ENCODE data around the gene AKR1E2.

AKR1E2 gene

DNA sequence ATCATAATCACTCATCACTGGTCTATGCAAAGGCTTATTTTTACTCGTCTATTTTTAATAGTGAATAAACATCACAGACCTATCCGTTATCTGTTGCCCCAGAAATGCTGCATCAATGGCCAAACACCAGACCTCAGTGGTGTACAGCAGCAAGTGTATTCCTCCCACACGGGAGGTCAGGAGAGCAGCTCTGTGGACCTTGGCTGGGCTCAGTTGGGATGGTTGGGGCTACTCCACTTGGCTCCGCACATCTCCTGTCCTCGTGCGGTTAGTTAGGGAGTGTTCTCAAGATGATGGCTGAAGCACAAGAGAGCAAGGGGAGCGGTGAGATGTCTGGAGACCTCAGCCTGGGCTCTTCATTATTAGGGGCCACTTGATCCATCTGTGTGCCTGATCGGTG lies 2.0 kb downstream of the AKR1E2 start:
- no peak overlapping the region for H3K4me3 Mint-ChIP-seq
- peaks cover 99% of the 10 kb centered on the region for H3K27me3 Mint-ChIP-seq
- no peaks in the 10 kb centered on the region for H3K36me3 Mint-ChIP-seq
- ATAC-seq: no peak
- H3K27ac Mint-ChIP-seq: no peak overlapping the region
- H3K9me3 Mint-ChIP-seq: no peaks in the 10 kb centered on the region
- no peaks in the 10 kb centered on the region for H3K4me1 Mint-ChIP-seq

DNA sequence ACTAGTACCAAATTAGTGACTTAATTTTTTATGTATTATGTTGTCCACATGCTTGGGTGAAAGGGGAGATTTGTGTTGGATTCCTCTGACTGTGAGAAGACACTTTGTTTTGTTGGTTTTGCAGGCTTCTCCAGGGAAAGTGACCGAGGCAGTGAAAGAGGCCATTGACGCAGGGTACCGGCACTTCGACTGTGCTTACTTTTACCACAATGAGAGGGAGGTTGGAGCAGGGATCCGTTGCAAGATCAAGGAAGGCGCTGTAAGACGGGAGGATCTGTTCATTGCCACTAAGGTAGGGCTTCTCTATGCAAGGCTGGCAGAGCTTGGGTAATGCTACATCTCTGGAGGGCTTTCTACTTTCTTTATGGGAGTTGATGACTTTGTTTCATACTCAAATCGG lies 4.5 kb downstream of the AKR1E2 start:
- H3K27ac Mint-ChIP-seq: no peak overlapping the region
- H3K36me3 Mint-ChIP-seq: no peaks in the 10 kb centered on the region
- peaks cover 81% of the 10 kb centered on the region for H3K27me3 Mint-ChIP-seq
- no peaks in the 10 kb centered on the region for H3K9me3 Mint-ChIP-seq
- H3K4me3 Mint-ChIP-seq: no peak overlapping the region
- no peaks in the 10 kb centered on the region for H3K4me1 Mint-ChIP-seq
- ATAC-seq: no peak

DNA sequence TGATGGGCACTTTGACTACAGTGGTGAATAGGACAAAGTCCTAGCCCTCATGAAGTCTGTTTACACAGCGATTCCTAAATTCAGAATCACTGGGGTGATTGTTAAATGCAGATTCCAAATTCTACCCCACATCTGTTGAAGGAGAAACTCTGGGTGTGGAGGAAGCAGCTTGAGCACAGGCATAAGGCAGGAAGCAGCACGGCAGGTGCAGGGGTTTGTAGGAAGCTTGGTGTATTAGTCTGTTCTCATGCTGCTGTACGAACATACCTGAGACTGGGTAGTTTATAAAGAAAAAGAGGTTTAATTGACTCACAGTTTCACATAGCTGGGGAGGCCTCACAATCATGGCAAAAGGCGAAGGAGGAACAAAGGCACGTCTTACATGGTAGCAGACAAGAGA lies 5.1 kb downstream of the AKR1E2 start:
- H3K36me3 Mint-ChIP-seq: no peaks in the 10 kb centered on the region
- no peak overlapping the region for H3K27ac Mint-ChIP-seq
- H3K4me3 Mint-ChIP-seq: no peak overlapping the region
- peaks cover 77% of the 10 kb centered on the region for H3K27me3 Mint-ChIP-seq
- no peaks in the 10 kb centered on the region for H3K9me3 Mint-ChIP-seq
- no peaks in the 10 kb centered on the region for H3K4me1 Mint-ChIP-seq
- no peak for ATAC-seq

GRCh38 chr10:4833286-4833685 lies 7.3 kb downstream of the AKR1E2 start:
- no peak for ATAC-seq
- H3K4me1 Mint-ChIP-seq: no peaks in the 10 kb centered on the region
- no peak overlapping the region for H3K27ac Mint-ChIP-seq
- H3K36me3 Mint-ChIP-seq: no peaks in the 10 kb centered on the region
- peaks cover 65% of the 10 kb centered on the region for H3K27me3 Mint-ChIP-seq
- no peaks in the 10 kb centered on the region for H3K9me3 Mint-ChIP-seq
- H3K4me3 Mint-ChIP-seq: no peak overlapping the region

DNA sequence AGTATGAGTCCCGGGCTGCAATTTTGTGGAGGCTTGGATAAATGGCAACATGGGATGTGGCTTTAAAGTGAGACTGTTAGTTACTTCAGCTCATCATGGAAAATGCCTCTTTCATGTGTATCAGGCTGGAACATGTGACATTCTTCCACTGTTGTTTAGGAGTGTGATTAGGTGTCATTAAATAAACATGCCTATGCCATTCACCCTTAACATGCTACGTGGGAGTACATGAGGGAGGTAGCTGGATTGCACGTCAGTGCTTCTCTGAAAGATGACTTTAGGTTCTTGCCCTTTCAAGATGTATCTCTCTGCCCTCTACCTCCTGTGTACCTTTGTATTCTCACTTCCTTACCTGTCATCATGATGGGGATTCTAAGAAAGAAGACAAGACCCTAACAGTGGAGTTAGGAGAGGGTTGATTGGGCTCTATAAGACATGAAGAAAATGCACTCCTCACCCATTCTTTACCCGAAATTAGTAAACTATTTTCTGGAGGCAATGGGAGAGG lies 8.9 kb downstream of the AKR1E2 start:
- Mint-ChIP-seq H3K9me3 (no peaks in the 10 kb centered on the region), H3K4me1 (no peaks in the 10 kb centered on the region), H3K27me3 (peaks cover 50% of the 10 kb centered on the region), H3K27ac (no peak overlapping the region), H3K4me3 (no peak overlapping the region), H3K36me3 (no peaks in the 10 kb centered on the region)
- no peak for ATAC-seq

DNA sequence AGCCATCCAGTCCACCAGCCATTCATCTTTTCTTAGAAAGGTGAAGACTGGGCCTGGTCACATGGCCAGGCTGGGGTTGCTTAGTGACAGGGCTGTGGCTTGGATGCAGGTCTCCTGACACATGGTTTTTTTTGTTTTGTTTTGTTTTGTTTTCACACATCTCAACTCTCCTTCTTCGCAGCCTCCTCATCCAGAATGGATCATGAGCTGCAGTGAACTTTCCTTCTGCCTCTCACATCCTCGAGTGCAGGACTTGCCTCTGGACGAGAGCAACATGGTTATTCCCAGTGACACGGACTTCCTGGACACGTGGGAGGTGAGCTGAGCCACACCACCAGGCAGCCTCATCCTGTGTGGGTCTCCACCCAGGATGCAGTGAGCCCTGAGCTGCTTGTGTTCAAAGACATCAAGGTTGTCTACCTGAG lies 9.5 kb downstream of the AKR1E2 start:
- H3K27ac Mint-ChIP-seq: no peak overlapping the region

DNA sequence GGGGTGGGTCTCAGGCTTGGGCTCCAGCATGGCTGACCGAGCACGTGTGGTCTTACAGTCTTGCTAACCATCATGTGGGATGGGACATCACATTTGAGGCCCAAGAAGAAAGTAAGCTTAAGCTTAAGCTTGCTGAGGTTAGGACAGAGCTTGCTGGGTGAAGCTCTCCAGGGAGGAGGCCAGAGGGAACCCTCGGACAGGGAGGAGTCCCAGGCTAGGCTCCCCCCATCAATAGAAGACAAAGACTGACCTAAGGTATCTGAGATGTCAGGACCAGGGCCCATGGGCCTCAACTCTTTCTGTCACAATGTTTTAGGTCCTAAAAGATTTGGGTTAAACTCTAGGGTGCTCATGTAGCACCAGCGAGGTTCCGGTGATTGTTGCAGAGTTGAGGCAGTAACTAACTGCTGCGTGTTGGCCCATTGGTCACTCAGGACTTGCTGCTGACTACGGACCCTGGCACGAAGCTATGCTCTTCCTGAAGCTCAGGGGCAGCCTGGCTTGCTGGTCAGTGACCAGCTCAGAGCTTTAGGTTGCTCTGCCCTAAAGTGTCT lies 10.5 kb downstream of the AKR1E2 start:
- no peak overlapping the region for H3K4me3 Mint-ChIP-seq
- H3K27me3 Mint-ChIP-seq: peaks cover 35% of the 10 kb centered on the region
- no peaks in the 10 kb centered on the region for H3K4me1 Mint-ChIP-seq
- H3K9me3 Mint-ChIP-seq: no peaks in the 10 kb centered on the region
- H3K27ac Mint-ChIP-seq: no peak overlapping the region
- ATAC-seq: no peak
- H3K36me3 Mint-ChIP-seq: no peaks in the 10 kb centered on the region

More for the DNA sequence above, 9.5 kb downstream of the AKR1E2 start:
- Mint-ChIP-seq H3K4me1 (no peaks in the 10 kb centered on the region), H3K36me3 (no peaks in the 10 kb centered on the region), H3K4me3 (no peak overlapping the region), H3K9me3 (no peaks in the 10 kb centered on the region), H3K27me3 (peaks cover 45% of the 10 kb centered on the region)
- ATAC-seq: no peak

DNA sequence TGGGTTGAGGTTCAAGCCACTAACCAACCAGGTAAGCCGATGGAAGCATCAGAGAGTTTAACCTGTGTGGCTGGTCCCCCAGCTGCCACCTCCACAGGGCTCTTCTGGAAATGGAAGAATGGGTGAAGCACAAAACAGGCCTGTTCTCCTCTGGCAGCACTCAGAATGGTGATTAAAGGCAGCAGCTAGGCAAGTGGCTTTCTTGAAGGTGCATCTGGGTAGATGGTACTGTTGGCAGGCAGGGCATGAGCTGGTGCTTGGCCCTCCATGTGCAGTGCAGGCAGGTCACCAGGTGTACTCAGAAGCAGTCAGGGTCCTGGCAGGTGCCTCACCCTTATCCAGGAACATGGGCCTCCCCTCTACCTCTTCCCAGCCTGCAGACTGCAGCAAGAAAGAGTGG lies 11.5 kb downstream of the AKR1E2 start:
- Mint-ChIP-seq H3K4me1 (no peaks in the 10 kb centered on the region), H3K9me3 (no peaks in the 10 kb centered on the region), H3K27me3 (peaks cover 24% of the 10 kb centered on the region), H3K4me3 (no peak overlapping the region), H3K36me3 (no peaks in the 10 kb centered on the region), H3K27ac (no peak overlapping the region)
- ATAC-seq: no peak

- H3K36me3 Mint-ChIP-seq: no peaks in the 10 kb centered on the region
- no peak for ATAC-seq
- H3K27ac Mint-ChIP-seq: no peak overlapping the region
- H3K9me3 Mint-ChIP-seq: no peaks in the 10 kb centered on the region
- peaks cover 12% of the 10 kb centered on the region for H3K27me3 Mint-ChIP-seq
- H3K4me3 Mint-ChIP-seq: no peak overlapping the region
- H3K4me1 Mint-ChIP-seq: no peaks in the 10 kb centered on the region
Measured at GRCh38 chr10:4838743-4839142, 12.7 kb downstream of the AKR1E2 start.

- Mint-ChIP-seq H3K4me3 (no peak overlapping the region), H3K27me3 (peaks cover 11% of the 10 kb centered on the region), H3K36me3 (no peaks in the 10 kb centered on the region), H3K4me1 (no peaks in the 10 kb centered on the region), H3K27ac (no peak overlapping the region), H3K9me3 (no peaks in the 10 kb centered on the region)
- ATAC-seq: no peak
Measured at GRCh38 chr10:4839353-4839752, 13.3 kb downstream of the AKR1E2 start.

DNA sequence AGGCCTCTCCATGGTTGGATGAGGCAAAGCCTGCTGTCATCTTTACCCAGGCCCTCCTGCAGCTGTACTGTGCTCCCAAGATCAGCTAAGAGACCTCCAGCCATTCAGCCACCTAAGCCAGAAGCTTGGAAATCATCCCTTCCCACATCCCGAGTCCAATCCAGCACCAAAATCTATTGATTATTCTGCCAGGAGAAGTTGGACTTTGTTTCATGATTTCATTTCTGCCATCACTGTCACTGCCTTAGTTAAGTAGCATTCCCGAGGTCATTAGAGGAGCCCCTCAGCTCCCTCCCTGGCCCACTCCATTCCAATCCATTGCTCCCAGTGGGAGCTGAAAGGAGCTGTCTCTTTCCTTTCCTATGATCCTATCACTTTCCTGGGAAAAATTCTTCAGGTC lies 14.1 kb downstream of the AKR1E2 start:
- ATAC-seq: no peak
- Mint-ChIP-seq H3K4me1 (no peaks in the 10 kb centered on the region), H3K27ac (no peak overlapping the region)

GRCh38 chr10:4843525-4844180 lies 17.6 kb downstream of the AKR1E2 start:
- Mint-ChIP-seq H3K4me3 (no peak overlapping the region), H3K36me3 (no peaks in the 10 kb centered on the region), H3K27me3 (no peaks in the 10 kb centered on the region), H3K4me1 (peaks cover 5% of the 10 kb centered on the region), H3K9me3 (no peaks in the 10 kb centered on the region), H3K27ac (no peak overlapping the region)
- ATAC-seq: no peak

More for the DNA sequence above, 14.1 kb downstream of the AKR1E2 start:
- Mint-ChIP-seq H3K9me3 (no peaks in the 10 kb centered on the region), H3K36me3 (no peaks in the 10 kb centered on the region), H3K4me3 (no peak overlapping the region), H3K27me3 (peaks cover 11% of the 10 kb centered on the region)

GRCh38 chr10:4844864-4845263 lies 18.9 kb downstream of the AKR1E2 start:
- Mint-ChIP-seq H3K4me1 (peaks cover 17% of the 10 kb centered on the region), H3K27me3 (no peaks in the 10 kb centered on the region), H3K4me3 (no peak overlapping the region), H3K27ac (no peak overlapping the region), H3K9me3 (no peaks in the 10 kb centered on the region), H3K36me3 (no peaks in the 10 kb centered on the region)
- no peak for ATAC-seq

- Mint-ChIP-seq H3K4me3 (no peak overlapping the region), H3K4me1 (peaks cover 21% of the 10 kb centered on the region), H3K27me3 (no peaks in the 10 kb centered on the region)
Measured at GRCh38 chr10:4845766-4846165, 19.8 kb downstream of the AKR1E2 start.

DNA sequence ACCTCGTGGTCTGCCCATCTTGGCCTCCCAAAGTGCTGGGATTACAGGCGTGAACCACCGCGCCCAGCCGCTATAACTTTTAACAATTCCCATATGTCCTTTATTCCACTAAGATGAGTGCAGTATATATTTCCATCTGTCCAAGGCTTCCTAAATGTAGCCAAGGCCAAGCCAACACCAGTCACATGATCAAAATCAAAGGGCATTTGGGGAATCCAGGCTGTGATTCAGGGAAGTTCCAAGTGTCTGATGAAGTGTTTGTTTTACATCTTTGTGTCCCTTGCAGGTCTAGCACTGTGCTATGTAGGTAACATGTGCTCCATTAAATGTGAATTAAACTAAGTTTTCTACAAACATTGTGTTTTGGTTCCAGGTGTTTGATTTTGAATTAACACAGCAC lies 20.8 kb downstream of the AKR1E2 start:
- H3K4me3 Mint-ChIP-seq: no peak overlapping the region
- no peaks in the 10 kb centered on the region for H3K36me3 Mint-ChIP-seq
- no peaks in the 10 kb centered on the region for H3K9me3 Mint-ChIP-seq
- H3K27me3 Mint-ChIP-seq: peaks cover 2% of the 10 kb centered on the region
- H3K27ac Mint-ChIP-seq: no peak overlapping the region
- peaks cover 21% of the 10 kb centered on the region for H3K4me1 Mint-ChIP-seq
- ATAC-seq: no peak

More at GRCh38 chr10:4845766-4846165, 19.8 kb downstream of the AKR1E2 start:
- Mint-ChIP-seq H3K27ac (no peak overlapping the region), H3K9me3 (no peaks in the 10 kb centered on the region), H3K36me3 (no peaks in the 10 kb centered on the region)
- no peak for ATAC-seq

Measured in stimulated activated memory B cell treated with anti-CD40 and anti-IgM and Interleukin-4, amounts not matched to agents 10 μg/mL and 1 μg/mL and 100 μg/mL, for 72 hours (primary cell).